Measurements from ENCODE around the gene FRAS1. TPM values are rescaled to one million over a fixed set of nuclear protein-coding genes. Genes with fewer than 3 reads are reported as not detected.
"Not testable (repeated sequence)": the region's sequence is repeated elsewhere in the genome, so short reads cannot be mapped to it uniquely, and the experiment has no call there.

Gene FRAS1
- total RNA-seq, 1 donor from 2014 or later, result 12.4 TPM

GRCh38 chr4:78432896-78433295 lies 375.8 kb downstream of the FRAS1 start:
- no peak for DNase-seq (ENCODE audit: low spot score)

DNA sequence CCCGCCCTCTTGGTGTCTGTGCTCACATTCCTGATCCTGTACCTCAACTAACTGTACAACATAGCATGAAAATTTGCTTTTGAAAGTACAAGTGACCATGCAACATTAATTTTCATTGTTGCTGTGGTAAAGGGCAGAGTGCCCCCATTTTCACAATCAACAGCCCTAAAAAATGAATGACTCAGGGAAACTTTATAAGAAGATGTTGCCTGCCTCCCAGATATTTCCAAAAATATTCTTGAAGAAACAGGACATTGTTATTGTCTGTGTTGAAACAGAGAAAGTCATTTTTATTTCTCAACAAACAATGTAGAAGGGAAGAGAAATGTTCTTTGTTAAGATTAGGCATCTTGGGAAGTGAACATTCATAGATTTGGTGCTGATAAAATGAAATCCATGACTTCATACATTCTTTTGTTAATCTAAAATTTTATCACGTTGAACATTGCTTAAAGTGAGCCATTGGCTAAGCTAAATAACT lies 380.5 kb downstream of the FRAS1 start:
- no peak for DNase-seq (ENCODE audit: low spot score)

GRCh38 chr4:78439328-78439727 lies 382.2 kb downstream of the FRAS1 start:
- no peak for DNase-seq (ENCODE audit: low spot score)

- no peak for DNase-seq (ENCODE audit: low spot score)
Measured at GRCh38 chr4:78441756-78442155, 384.6 kb downstream of the FRAS1 start.

GRCh38 chr4:78446619-78447018 lies 389.5 kb downstream of the FRAS1 start:
- DNase-seq (ENCODE audit: low spot score), result no peak

DNA sequence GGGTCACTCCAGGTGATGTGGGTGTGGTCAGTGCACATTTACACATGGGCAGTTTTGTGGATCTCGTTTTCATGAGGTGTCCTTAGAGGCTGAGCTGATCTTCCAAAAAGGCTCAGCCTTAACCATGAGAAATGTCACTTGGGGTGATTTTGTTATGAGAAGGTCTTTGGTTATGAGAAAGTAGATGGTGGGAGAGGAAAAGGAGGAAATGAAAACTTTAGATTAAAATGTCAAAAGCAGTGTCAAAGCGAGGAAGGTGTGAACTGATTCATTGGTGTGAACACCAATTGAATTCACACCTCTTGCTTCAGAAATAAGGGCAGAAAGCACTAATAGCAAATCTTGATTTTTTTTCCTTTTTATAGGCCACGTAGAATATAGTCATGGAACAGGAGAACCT lies 394.3 kb downstream of the FRAS1 start:
- DNase-seq (ENCODE audit: low spot score), result no peak

- DNase-seq (ENCODE audit: low spot score), result no peak
Measured at GRCh38 chr4:78454016-78454415, 396.9 kb downstream of the FRAS1 start.

GRCh38 chr4:78457751-78458150 lies 400.6 kb downstream of the FRAS1 start:
- no peak for DNase-seq (ENCODE audit: low spot score)

GRCh38 chr4:78459327-78459726 lies 402.2 kb downstream of the FRAS1 start:
- no peak for DNase-seq (ENCODE audit: low spot score)

DNA sequence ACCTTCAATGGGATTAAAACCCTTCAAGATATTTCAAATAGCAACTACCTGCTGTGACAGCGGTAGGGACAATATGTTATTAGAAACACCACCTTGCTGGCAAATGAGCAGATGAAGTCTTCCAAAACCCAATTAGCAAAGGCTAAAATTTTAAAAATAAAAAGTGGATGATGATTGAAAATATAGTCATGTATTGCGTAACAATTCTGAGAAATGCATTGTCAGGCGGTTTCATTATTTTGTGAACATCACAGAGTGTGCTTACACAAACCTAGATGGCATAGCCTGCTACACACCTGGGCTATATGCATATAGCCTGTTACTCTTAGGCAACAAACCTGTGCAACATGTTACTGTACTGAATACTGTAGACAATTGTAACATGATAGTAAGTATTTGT lies 403.2 kb downstream of the FRAS1 start:
- DNase-seq (ENCODE audit: low spot score), result no peak

DNA sequence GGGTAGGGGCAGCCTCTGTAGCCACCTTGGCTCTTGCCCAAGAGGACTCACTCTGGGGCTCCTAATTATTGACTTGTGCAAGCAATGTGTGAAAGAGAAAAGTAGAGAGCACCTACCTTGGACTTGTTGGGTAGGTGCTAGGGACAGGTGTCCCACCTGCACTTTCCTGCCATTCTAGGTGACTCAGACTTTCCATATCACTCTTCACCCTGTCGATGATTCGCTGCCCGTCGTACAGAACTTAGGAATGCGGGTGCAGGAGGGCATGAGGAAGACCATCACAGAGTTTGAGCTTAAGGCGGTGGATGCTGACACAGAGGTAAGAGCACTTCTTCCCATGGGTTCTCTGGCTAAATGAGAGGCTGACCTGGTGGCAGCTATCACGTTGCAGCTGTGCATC lies 407.1 kb downstream of the FRAS1 start:
- no peak for DNase-seq (ENCODE audit: low spot score)

- DNase-seq (ENCODE audit: low spot score), result not testable (repeated sequence)
Measured at GRCh38 chr4:78467223-78467622, 410.1 kb downstream of the FRAS1 start.

- no peak for DNase-seq (ENCODE audit: low spot score)
Measured at GRCh38 chr4:78468272-78468671, 411.1 kb downstream of the FRAS1 start.

- DNase-seq (ENCODE audit: low spot score), result no peak
Measured at GRCh38 chr4:78476108-78476704, 419.1 kb downstream of the FRAS1 start.

DNA sequence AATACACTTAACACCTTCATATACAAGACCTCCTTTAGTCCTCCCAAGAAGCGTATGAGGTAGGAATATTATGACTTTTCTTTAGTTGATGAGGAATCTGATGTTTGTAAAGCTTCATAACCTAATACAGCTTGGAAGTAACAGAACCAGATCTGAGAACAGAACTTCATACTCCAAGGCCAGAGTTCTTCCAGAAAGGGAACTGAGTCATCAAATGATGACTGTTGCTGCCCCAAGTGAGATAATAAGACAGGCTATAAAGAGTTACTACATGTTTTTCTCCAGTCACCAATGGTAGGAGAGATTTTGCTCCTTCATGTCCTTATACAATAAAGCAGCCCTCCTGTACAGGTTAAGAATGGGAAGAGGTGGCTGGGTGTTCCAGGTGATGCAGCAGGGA lies 420.2 kb downstream of the FRAS1 start:
- no peak for DNase-seq (ENCODE audit: low spot score)

DNA sequence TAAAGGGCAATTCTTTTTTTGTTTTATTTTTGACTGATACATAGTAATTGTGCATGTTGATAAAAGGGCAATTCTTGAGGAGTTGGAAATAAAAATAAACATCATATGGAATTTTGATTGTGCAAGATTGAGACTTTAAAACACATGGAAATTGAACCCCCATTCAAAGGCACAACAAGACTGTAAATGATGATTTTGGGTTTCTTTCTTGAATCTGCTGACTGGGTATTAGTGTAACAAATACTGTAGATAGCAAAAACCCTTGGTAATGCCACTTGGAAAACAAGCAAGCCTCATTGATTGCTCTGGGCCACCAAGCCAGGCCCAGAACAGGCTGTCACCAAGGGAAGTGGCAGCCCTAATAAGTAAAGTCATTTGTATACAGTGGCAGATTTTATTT lies 421.4 kb downstream of the FRAS1 start:
- DNase-seq (ENCODE audit: low spot score), result no peak

GRCh38 chr4:78480286-78480685 lies 423.2 kb downstream of the FRAS1 start:
- DNase-seq (ENCODE audit: low spot score), result no peak

DNA sequence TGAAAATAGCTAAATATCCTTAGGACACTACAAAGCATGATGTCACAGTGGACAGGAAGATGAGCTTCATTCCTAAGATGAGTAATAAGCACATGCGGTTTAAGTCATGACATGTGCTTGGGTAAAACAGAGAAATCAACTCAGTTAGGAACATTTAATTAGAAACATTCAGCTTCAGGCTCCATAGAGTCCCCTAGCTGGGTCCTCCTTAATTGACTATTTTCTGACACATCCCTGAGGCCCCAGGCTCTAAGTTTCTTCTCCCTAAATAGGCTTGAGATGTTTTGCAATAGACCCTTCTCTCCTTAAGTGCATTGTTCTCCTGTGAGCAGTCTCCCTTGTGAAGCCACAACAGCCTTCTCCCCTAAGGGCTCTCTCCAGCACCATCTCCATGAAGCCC lies 424.1 kb downstream of the FRAS1 start:
- DNase-seq (ENCODE audit: low spot score), result no peak

GRCh38 chr4:78482281-78482680 lies 425.2 kb downstream of the FRAS1 start:
- DNase-seq (ENCODE audit: low spot score), result no peak

DNA sequence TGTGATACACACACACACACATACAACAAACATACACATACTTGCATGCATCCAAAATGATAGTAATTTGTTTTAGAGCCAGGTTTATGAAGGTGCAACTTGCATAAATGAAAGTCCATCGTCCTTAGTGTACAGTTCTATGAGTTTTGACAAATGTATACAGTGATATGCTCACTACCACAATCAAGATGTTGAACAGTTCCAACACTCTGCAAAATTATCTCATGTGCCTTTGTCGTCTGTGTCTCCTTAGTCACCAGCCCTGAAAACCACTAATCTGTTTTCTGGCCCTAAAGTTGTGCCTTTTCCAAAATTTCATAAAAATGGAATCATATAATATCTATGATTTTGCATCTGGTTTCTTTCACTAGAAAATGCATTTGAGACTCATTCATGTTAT lies 426.7 kb downstream of the FRAS1 start:
- no peak for DNase-seq (ENCODE audit: low spot score)

DNA sequence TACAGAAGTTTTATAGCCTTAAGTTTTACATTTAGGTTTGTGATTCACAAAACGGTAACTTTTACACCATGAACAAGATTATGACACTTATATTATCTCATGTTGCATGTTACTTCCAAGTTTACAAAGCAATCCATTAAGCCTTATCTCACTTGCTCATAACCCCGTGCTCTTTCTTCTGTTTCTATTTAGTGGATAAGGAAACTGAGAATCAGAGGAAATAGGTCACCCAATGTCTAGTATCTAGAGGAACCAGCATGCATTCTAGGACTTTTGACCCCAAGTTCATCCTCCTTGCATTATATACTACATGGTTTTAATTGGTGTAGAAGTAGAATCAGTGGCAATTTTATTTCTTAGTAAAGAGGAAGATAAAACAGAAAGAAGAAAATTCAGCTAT lies 427.5 kb downstream of the FRAS1 start:
- no peak for DNase-seq (ENCODE audit: low spot score)

- no peak for DNase-seq (ENCODE audit: low spot score)
Measured at GRCh38 chr4:78493731-78494130, 436.6 kb downstream of the FRAS1 start.

GRCh38 chr4:78496021-78496643 lies 439.0 kb downstream of the FRAS1 start:
- DNase-seq (ENCODE audit: low spot score), result no peak

DNA sequence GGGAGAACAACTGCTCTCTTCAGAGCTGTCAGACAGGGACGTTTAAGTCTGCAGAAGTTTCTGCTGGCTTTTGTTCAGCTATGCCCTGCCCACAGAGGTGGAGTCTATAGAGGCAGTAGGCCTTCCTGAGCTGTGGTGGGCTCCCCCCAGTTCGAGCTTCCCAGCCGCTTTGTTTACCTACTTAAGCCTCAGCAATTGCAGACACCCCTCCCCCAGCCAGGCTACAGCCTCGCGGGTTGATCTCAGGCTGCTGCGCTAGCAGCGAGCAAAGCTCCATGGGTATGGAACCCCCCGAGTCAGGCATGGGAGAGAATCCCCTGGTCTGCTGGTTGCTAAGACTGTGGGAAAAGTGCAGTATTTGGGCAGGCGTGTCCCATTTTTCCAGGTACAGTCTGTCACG lies 449.1 kb downstream of the FRAS1 start:
- not testable (repeated sequence) for DNase-seq (ENCODE audit: low spot score)
